ENCODE data around the gene TRIP4. TPM values are rescaled to one million over a fixed set of nuclear protein-coding genes. Genes with fewer than 3 reads are reported as not detected.

The TRIP4 gene
- total and polyA plus RNA-seq, 7 donors: 11.0 to 48.3 (median 22.6) TPM

GRCh38 chr15:64422697-64423096 lies 35.1 kb downstream of the TRIP4 start:
- peaks cover 0 to 92% (median 46%) of the 10 kb centered on the region in 4 donors for H3K36me3 ChIP-seq
- H3K27ac ChIP-seq: no peak overlapping the region
- H3K27me3 ChIP-seq: no peaks in the 10 kb centered on the region
- TF ChIP-seq EP300 (IDR thresholded peaks at IDR 0.05) (no peak), POLR2A (IDR thresholded peaks at IDR 0.05) (no peak), POLR2AphosphoS5 (IDR thresholded peaks at IDR 0.05) (no peak)
- H3K9me3 ChIP-seq: no peaks in the 10 kb centered on the region
- H3K4me3 ChIP-seq: no peak overlapping the region
- peaks cover 0 to 3% (median 0%) of the 10 kb centered on the region in 4 donors for H3K4me1 ChIP-seq
- intact Hi-C loops (cut with DNase I): no loop called here
- no peak for DNase-seq
- 88 to 94% methylated on average over 2 of the region's 2 CpGs for WGBS, 2 donors

GRCh38 chr15:64423970-64424369 lies 36.3 kb downstream of the TRIP4 start:
- Histone ChIP-seq H3K27me3 (no peaks in the 10 kb centered on the region), H3K27ac (no peak overlapping the region), H3K4me3 (no peak overlapping the region), H3K36me3 (peaks cover 0 to 89% (median 38%) of the 10 kb centered on the region in 4 donors), H3K4me1 (peaks cover 0 to 3% (median 0%) of the 10 kb centered on the region in 4 donors), H3K9me3 (no peaks in the 10 kb centered on the region)
- no peak for DNase-seq
- WGBS, 2 donors: 47 to 62% methylated on average over 6 of the region's 6 CpGs
- TF ChIP-seq CTCF (IDR thresholded peaks at IDR 0.05) (no peak), EP300 (IDR thresholded peaks at IDR 0.05) (no peak), POLR2AphosphoS5 (IDR thresholded peaks at IDR 0.05) (no peak), POLR2A (IDR thresholded peaks at IDR 0.05) (no peak)
- intact Hi-C loops (cut with DNase I): no loop called here

- Histone ChIP-seq H3K36me3 (peaks cover 0 to 77% (median 37%) of the 10 kb centered on the region in 4 donors), H3K27ac (no peak overlapping the region), H3K4me1 (peaks cover 0 to 11% (median 5%) of the 10 kb centered on the region in 4 donors), H3K27me3 (no peaks in the 10 kb centered on the region), H3K4me3 (no peak overlapping the region), H3K9me3 (no peaks in the 10 kb centered on the region)
- WGBS, 2 donors: 88 to 94% methylated on average over 3 of the region's 3 CpGs
- DNase-seq: no peak
- intact Hi-C loops (cut with DNase I): no loop called here
- TF ChIP-seq CTCF (IDR thresholded peaks at IDR 0.05) (no peak), POLR2A (IDR thresholded peaks at IDR 0.05) (no peak)
Observed at GRCh38 chr15:64425221-64425620, 37.6 kb downstream of the TRIP4 start.

GRCh38 chr15:64426845-64427465 lies 39.3 kb downstream of the TRIP4 start:
- TF ChIP-seq EP300 (IDR thresholded peaks at IDR 0.05) (no peak), CTCF (IDR thresholded peaks at IDR 0.05) (peak in 2 of 4 experiments; percentile 10 to 23)
- H3K9me3 ChIP-seq: no peaks in the 10 kb centered on the region
- peaks cover 0 to 68% (median 26%) of the 10 kb centered on the region in 4 donors for H3K36me3 ChIP-seq
- WGBS, 2 donors: 83 to 90% methylated on average over 7 of the region's 7 CpGs
- H3K27ac ChIP-seq: no peak overlapping the region
- intact Hi-C loops (cut with DNase I): loop anchor here (2.0 kb wide), 1 partner anchor 256 kb away; no protein-coding TSS in a partner anchor
- H3K27me3 ChIP-seq: no peaks in the 10 kb centered on the region
- peaks cover 0 to 16% (median 5%) of the 10 kb centered on the region in 4 donors for H3K4me1 ChIP-seq
- no peak overlapping the region for H3K4me3 ChIP-seq
- DNase-seq: no peak

GRCh38 chr15:64429448-64429847 lies 41.8 kb downstream of the TRIP4 start:
- TF ChIP-seq EP300 (IDR thresholded peaks at IDR 0.05) (no peak), POLR2AphosphoS5 (IDR thresholded peaks at IDR 0.05) (no peak), CTCF (IDR thresholded peaks at IDR 0.05) (no peak), POLR2A (IDR thresholded peaks at IDR 0.05) (no peak)
- Histone ChIP-seq H3K9me3 (no peaks in the 10 kb centered on the region), H3K4me3 (no peak overlapping the region), H3K36me3 (peaks cover 0 to 45% (median 20%) of the 10 kb centered on the region in 4 donors), H3K27me3 (no peaks in the 10 kb centered on the region), H3K4me1 (peaks cover 0 to 16% (median 5%) of the 10 kb centered on the region in 4 donors), H3K27ac (peak overlapping the region in 2 of 4 donors; percentile 53 to 55)
- DNase-seq: no peak
- intact Hi-C loops (cut with DNase I): no loop called here

All from sigmoid colon (tissue), 7 donors.